ENCODE measurements around the gene ZBTB33. TPM values are rescaled to one million over a fixed set of nuclear protein-coding genes. Genes with fewer than 3 reads are reported as not detected.

The ZBTB33 gene
- total and polyA plus RNA-seq, 8 donors: 15.2 to 23.5 (median 21.1) TPM

GRCh38 chrX:120287513-120288112 is 37.0 kb downstream of the ZBTB33 start:
- TF ChIP-seq CTCF (IDR thresholded peaks at IDR 0.05): no peak
- H3K27me3 ChIP-seq: no peaks in the 10 kb centered on the region
- no peaks in the 10 kb centered on the region for H3K36me3 ChIP-seq
- H3K4me3 ChIP-seq: no peak overlapping the region
- ATAC-seq (no peak), DNase-seq (no peak)
- intact Hi-C loops (cut with DNase I): no loop called here
- H3K9me3 ChIP-seq: no peaks in the 10 kb centered on the region
- H3K27ac ChIP-seq: peak overlapping the region in 1 of 2 donors; percentile 28
- no peaks in the 10 kb centered on the region for H3K4me1 ChIP-seq

- intact Hi-C loops (cut with DNase I): no loop called here
- DNase-seq (no peak), ATAC-seq (no peak)
- no peaks in the 10 kb centered on the region for H3K9me3 ChIP-seq
- H3K4me1 ChIP-seq: no peaks in the 10 kb centered on the region
- no peak overlapping the region for H3K4me3 ChIP-seq
- no peak for TF ChIP-seq CTCF (IDR thresholded peaks at IDR 0.05)
- peaks cover 0 to under 1% of the 10 kb centered on the region in 2 donors for H3K27me3 ChIP-seq
- no peaks in the 10 kb centered on the region for H3K36me3 ChIP-seq
- no peak overlapping the region for H3K27ac ChIP-seq
Measured at GRCh38 chrX:120290107-120290506, 39.5 kb downstream of the ZBTB33 start.

- H3K27ac ChIP-seq: no peak overlapping the region
- H3K36me3 ChIP-seq: no peaks in the 10 kb centered on the region
- DNase-seq (no peak), ATAC-seq (no peak)
- H3K4me1 ChIP-seq: no peaks in the 10 kb centered on the region
- intact Hi-C loops (cut with DNase I): no loop called here
- no peaks in the 10 kb centered on the region for H3K9me3 ChIP-seq
- H3K4me3 ChIP-seq: no peak overlapping the region
- no peak for TF ChIP-seq CTCF (IDR thresholded peaks at IDR 0.05)
- peaks cover 0 to 5% of the 10 kb centered on the region in 2 donors for H3K27me3 ChIP-seq
Measured at GRCh38 chrX:120291211-120291610, 40.6 kb downstream of the ZBTB33 start.

GRCh38 chrX:120293015-120293414 is 42.4 kb downstream of the ZBTB33 start:
- Histone ChIP-seq H3K4me3 (no peak overlapping the region), H3K4me1 (no peaks in the 10 kb centered on the region), H3K36me3 (no peaks in the 10 kb centered on the region), H3K9me3 (no peaks in the 10 kb centered on the region), H3K27ac (no peak overlapping the region), H3K27me3 (peaks cover 0 to 5% of the 10 kb centered on the region in 2 donors)
- ATAC-seq (no peak), DNase-seq (no peak)
- intact Hi-C loops (cut with DNase I): no loop called here
- no peak for TF ChIP-seq CTCF (IDR thresholded peaks at IDR 0.05)

- H3K9me3 ChIP-seq: no peaks in the 10 kb centered on the region
- H3K36me3 ChIP-seq: no peaks in the 10 kb centered on the region
- no peak overlapping the region for H3K27ac ChIP-seq
- TF ChIP-seq CTCF (IDR thresholded peaks at IDR 0.05): no peak
- H3K4me1 ChIP-seq: no peaks in the 10 kb centered on the region
- intact Hi-C loops (cut with DNase I): no loop called here
- no peak for ATAC-seq
- no peak overlapping the region for H3K4me3 ChIP-seq
- peaks cover 0 to 5% of the 10 kb centered on the region in 2 donors for H3K27me3 ChIP-seq
- DNase-seq: no peak
Measured at GRCh38 chrX:120294651-120295050, 44.0 kb downstream of the ZBTB33 start.

Data from left lung (tissue), 10 donors.